DMS53 (cell line): Measurements from ENCODE around the gene AEN.

Source experiments
- DNase-seq: peaks from one replicate; lab custom pipeline; 2025; lab: John Stamatoyannopoulos, UW

AEN gene

GRCh38 chr15:88613074-88613944, 7.8 kb upstream of the AEN start:
- no peak for DNase-seq

- peak; percentile 50 for DNase-seq
Measured at GRCh38 chr15:88615303-88616107, 5.6 kb upstream of the AEN start.

- no peak for DNase-seq
Measured at GRCh38 chr15:88616240-88616639, 4.9 kb upstream of the AEN start.

GRCh38 chr15:88617031-88617722, 4.0 kb upstream of the AEN start:
- no peak for DNase-seq

GRCh38 chr15:88617790-88618189, 3.4 kb upstream of the AEN start:
- no peak for DNase-seq

- no peak for DNase-seq
Measured at GRCh38 chr15:88618686-88619085, 2.5 kb upstream of the AEN start.

GRCh38 chr15:88619796-88620195, 1.3 kb upstream of the AEN start:
- no peak for DNase-seq

GRCh38 chr15:88621789-88622604, 857 bp downstream of the AEN start:
- DNase-seq, result peak; percentile 41

GRCh38 chr15:88622605-88622975, 1.4 kb downstream of the AEN start:
- DNase-seq, result no peak

GRCh38 chr15:88623061-88623460, 1.9 kb downstream of the AEN start:
- DNase-seq, result peak; percentile 42

- DNase-seq, result no peak
Measured at GRCh38 chr15:88623632-88624031, 2.5 kb downstream of the AEN start.

- DNase-seq, result no peak
Measured at GRCh38 chr15:88624156-88624970, 3.2 kb downstream of the AEN start.

- no peak for DNase-seq
Measured at GRCh38 chr15:88624971-88625490, 3.9 kb downstream of the AEN start.

- DNase-seq, result no peak
Measured at GRCh38 chr15:88625943-88626741, 5.0 kb downstream of the AEN start.

GRCh38 chr15:88627463-88627862, 6.3 kb downstream of the AEN start:
- peak; percentile 48 for DNase-seq

- DNase-seq, result no peak
Measured at GRCh38 chr15:88628018-88628654, 7.0 kb downstream of the AEN start.

GRCh38 chr15:88629071-88629470, 7.9 kb downstream of the AEN start:
- DNase-seq, result no peak

- no peak for DNase-seq
Measured at GRCh38 chr15:88630141-88630721, 9.1 kb downstream of the AEN start.
